Measurements from ENCODE around the gene TIMM13. TPM values are rescaled to one million over a fixed set of nuclear protein-coding genes. Genes with fewer than 3 reads are reported as not detected.
A peak's percentile ranks its signal among the peaks of the same experiment; 100 is the strongest.

TIMM13 gene
- total and polyA plus RNA-seq, 9 of the 15 experiments (the other 6 are each of a cell fraction or from before 2014, with no cell fraction given), result 17.6 to 215 (median 71.8) TPM

GRCh38 chr19:2391118-2391725 is 36.2 kb downstream of the TIMM13 start (continued):
- TF ChIP-seq ZBTB34 (CRISPR knock-in tag; IDR thresholded peaks at IDR 0.05), result no peak
- no peak for TF ChIP-seq ZNF586 (CRISPR knock-in tag; conservative IDR thresholded peaks at IDR 0.05)
- no peak for TF ChIP-seq ZNF445 (CRISPR knock-in tag; IDR thresholded peaks at IDR 0.05; ENCODE audit: low read depth)
- TF ChIP-seq, protein P1, sequence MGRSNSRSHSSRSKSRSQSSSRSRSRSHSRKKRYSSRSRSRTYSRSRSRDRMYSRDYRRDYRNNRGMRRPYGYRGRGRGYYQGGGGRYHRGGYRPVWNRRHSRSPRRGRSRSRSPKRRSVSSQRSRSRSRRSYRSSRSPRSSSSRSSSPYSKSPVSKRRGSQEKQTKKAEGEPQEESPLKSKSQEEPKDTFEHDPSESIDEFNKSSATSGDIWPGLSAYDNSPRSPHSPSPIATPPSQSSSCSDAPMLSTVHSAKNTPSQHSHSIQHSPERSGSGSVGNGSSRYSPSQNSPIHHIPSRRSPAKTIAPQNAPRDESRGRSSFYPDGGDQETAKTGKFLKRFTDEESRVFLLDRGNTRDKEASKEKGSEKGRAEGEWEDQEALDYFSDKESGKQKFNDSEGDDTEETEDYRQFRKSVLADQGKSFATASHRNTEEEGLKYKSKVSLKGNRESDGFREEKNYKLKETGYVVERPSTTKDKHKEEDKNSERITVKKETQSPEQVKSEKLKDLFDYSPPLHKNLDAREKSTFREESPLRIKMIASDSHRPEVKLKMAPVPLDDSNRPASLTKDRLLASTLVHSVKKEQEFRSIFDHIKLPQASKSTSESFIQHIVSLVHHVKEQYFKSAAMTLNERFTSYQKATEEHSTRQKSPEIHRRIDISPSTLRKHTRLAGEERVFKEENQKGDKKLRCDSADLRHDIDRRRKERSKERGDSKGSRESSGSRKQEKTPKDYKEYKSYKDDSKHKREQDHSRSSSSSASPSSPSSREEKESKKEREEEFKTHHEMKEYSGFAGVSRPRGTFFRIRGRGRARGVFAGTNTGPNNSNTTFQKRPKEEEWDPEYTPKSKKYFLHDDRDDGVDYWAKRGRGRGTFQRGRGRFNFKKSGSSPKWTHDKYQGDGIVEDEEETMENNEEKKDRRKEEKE (IDR thresholded peaks at IDR 0.05; ENCODE audit: borderline replicate concordance in 1 of 2, control insufficient read depth in 1 of 2, low read depth in 2 of 2, low read length in 1 of 2), result no peak
- TF ChIP-seq MTA3 (IDR thresholded peaks at IDR 0.05; ENCODE audit: borderline replicate concordance), result no peak
- TF ChIP-seq, protein P2, sequence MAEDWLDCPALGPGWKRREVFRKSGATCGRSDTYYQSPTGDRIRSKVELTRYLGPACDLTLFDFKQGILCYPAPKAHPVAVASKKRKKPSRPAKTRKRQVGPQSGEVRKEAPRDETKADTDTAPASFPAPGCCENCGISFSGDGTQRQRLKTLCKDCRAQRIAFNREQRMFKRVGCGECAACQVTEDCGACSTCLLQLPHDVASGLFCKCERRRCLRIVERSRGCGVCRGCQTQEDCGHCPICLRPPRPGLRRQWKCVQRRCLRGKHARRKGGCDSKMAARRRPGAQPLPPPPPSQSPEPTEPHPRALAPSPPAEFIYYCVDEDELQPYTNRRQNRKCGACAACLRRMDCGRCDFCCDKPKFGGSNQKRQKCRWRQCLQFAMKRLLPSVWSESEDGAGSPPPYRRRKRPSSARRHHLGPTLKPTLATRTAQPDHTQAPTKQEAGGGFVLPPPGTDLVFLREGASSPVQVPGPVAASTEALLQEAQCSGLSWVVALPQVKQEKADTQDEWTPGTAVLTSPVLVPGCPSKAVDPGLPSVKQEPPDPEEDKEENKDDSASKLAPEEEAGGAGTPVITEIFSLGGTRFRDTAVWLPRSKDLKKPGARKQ (CRISPR knock-in tag; IDR thresholded peaks at IDR 0.05), result no peak
- peak; percentile 70 to 79 for TF ChIP-seq MNT (conservative IDR thresholded peaks at IDR 0.05)
- no peak for TF ChIP-seq ZNF780A (CRISPR knock-in tag; IDR thresholded peaks at IDR 0.05)
- TF ChIP-seq MYBL2 (IDR thresholded peaks at IDR 0.05; ENCODE audit: low read depth), result no peak
- TF ChIP-seq MYBL2 (CRISPR knock-in tag; IDR thresholded peaks at IDR 0.05; ENCODE audit: borderline replicate concordance), result no peak
- TF ChIP-seq ZNF263 (CRISPR knock-in tag; IDR thresholded peaks at IDR 0.05; ENCODE audit: borderline replicate concordance), result peak; percentile 46; the same call in 1 of the 2 replicates
- TF ChIP-seq ZNF518B (CRISPR knock-in tag; IDR thresholded peaks at IDR 0.05), result no peak
- TF ChIP-seq HDAC1 (IDR thresholded peaks at IDR 0.05), result peak in 1 of 2 experiments; percentile 46; a peak in 1 of 4 replicates
- no peak for TF ChIP-seq ZNF561 (CRISPR knock-in tag; conservative IDR thresholded peaks at IDR 0.05)

Data from K562 (cell line).